ENCODE data around the gene MUL1.

DNA sequence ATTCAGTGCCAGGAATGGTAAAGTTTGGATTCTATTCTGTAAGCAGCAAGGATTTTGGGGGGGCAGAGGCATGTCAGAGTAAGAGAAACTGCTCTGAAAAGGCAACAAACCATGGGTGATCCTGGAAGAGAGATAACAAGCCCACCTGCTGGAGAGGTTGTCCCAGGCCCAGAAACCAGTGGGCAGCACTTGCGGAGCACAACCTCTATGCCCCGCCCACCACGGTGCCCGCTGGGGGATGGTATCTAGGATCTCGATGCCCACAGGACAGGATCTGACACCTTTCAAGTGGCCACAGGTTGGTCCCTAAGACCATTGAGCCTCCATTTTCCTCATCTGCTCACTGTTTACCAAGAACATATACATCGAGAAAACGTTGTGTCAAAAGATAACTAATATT is 20.3 kb upstream of the MUL1 start:
- TF ChIP-seq POLR2AphosphoS5 (IDR thresholded peaks at IDR 0.05) (no peak), POLR2A (IDR thresholded peaks at IDR 0.05) (no peak)
